Activated CD8-positive, alpha-beta memory T cell treated with anti-CD3 and anti-CD28 coated beads for 1 hour (primary cell): ENCODE data around the gene MIXL1.

Source experiments
- DNase-seq, 2 donors: peaks; one replicate each; pipeline ENCODE4 v3.0.0-alpha.2; 2020; ENCODE audit warnings: low read depth in 1 of 2; ENCODE audit errors: extremely low read depth in 1 of 2

The MIXL1 gene

GRCh38 chr1:226276077-226276682 is 52.7 kb downstream of the MIXL1 start:
- no peak for DNase-seq
